NCI-H82 treated with DMSO at 0.1 percent for 48 hours (cell line): Measurements from ENCODE around the gene PCSK4.
"Not testable (repeated sequence)": the region's sequence is repeated elsewhere in the genome, so short reads cannot be mapped to it uniquely, and the experiment has no call there.

ENCODE experiments used
- DNase-seq: peaks from one replicate; lab custom pipeline; 2025; ENCODE audit not compliant: unreplicated experiment; lab: John Stamatoyannopoulos, UW

The PCSK4 gene

GRCh38 chr19:1505991-1506881, 16.1 kb upstream of the PCSK4 start:
- DNase-seq: no peak

GRCh38 chr19:1505012-1505411, 14.9 kb upstream of the PCSK4 start:
- no peak for DNase-seq

GRCh38 chr19:1503925-1504773, 14.0 kb upstream of the PCSK4 start:
- no peak for DNase-seq

DNA sequence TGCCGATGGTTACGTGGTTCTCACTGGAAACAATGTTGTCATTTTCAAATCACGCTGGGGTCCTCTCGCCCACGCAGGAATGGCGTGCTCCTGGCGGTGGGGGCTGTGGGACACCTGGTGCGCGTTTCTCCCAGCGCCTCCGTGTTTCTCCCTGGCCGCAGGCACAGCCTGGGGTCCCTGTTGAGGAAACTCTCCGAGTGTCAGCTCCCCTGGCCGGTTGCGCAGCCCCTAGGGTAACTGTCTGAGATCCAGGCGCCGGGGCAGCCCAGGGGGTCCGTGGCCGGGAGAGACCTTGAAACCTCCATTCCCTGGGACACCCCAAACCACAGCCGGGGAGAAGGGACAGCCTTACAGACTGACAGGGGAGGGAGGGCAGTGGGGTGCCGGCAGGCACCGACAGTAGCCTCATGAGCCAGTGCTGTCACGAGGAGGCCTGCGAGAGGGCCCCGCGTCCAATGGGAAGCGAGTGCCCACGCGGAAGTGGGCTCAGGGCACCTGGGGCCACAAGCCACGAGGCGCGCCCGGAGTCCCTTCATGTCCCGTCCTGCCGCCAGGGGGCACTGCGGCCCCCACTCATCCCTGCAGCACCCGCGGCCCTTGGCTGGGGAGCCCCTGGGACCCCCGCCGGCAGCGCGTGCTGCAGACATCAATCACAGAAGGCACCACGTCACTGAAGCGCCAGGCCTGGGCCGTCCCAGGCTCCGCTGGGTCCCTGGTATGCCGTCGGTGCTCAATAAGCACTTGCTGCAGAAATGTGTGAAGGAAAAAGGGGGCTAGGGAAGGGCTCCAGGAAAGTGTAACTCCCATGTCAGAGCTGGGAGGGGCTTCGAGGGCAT, 13.2 kb upstream of the PCSK4 start:
- DNase-seq: no peak

- no peak for DNase-seq
Observed at GRCh38 chr19:1502433-1503088, 12.4 kb upstream of the PCSK4 start.

GRCh38 chr19:1501200-1501595, 11.0 kb upstream of the PCSK4 start:
- no peak for DNase-seq

DNA sequence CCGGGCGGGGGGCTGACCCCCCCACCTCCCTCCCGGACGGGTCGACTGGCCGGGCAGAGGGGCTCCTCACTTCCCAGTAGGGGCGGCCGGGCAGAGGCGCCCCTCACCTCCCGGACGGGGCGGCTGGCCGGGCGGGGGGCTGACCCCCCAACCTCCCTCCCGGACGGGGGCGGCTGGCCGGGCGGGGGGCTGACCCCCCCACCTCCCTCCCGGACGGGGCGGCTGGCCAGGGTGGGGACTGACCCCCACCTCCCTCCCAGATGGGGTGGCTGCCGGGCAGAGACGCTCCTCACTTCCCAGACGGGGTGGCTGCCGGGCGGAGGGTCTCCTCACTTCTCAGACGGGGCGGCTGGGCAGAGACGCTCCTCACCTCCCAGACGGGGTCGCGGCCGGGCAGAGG, 9.1 kb upstream of the PCSK4 start:
- DNase-seq: not testable (repeated sequence)

GRCh38 chr19:1497578-1498235, 7.6 kb upstream of the PCSK4 start:
- DNase-seq: no peak

DNA sequence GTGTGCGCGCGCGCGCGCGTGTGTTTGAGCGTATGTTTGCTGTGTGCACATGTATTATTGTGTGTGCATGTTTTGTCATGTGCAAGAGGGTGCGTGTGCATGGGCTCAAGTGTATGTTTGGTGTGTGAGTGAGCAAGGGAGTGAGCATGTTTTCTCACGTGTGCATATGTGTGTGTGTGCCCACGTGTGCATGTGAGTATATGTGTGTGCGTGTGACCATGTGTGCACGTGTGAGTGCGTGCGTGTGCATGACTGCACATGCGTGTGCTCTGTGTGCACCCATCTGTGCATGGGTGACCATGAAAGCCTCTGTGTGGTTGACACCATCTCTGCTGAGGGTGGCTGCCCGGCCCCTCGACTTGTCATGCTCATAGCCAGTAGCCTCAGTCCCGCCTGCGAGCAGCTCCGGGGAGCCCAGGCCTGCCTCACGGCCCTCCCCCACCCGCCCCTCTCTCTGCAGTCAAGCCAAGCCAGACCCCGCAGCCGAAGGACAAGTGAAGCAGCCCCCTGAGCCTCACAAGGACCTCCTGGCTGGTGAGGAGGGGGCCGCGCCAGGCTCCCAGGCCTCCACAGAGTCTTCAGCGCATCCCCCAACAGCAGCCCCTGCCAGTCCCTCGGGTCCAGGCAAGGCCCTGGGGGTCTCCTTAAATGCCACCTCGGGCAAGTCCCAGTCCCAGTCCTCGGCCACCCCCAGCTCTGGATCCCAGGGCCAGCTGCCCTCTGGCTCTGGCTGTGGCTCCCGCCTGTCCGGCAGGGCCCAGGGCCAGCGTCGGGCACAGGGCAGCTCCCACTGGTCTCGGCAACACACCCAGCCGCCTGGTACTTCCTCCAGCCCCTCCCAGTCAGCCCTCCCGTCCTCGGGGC, 6.8 kb upstream of the PCSK4 start:
- no peak for DNase-seq

GRCh38 chr19:1495799-1496713, 5.9 kb upstream of the PCSK4 start:
- no peak for DNase-seq

DNA sequence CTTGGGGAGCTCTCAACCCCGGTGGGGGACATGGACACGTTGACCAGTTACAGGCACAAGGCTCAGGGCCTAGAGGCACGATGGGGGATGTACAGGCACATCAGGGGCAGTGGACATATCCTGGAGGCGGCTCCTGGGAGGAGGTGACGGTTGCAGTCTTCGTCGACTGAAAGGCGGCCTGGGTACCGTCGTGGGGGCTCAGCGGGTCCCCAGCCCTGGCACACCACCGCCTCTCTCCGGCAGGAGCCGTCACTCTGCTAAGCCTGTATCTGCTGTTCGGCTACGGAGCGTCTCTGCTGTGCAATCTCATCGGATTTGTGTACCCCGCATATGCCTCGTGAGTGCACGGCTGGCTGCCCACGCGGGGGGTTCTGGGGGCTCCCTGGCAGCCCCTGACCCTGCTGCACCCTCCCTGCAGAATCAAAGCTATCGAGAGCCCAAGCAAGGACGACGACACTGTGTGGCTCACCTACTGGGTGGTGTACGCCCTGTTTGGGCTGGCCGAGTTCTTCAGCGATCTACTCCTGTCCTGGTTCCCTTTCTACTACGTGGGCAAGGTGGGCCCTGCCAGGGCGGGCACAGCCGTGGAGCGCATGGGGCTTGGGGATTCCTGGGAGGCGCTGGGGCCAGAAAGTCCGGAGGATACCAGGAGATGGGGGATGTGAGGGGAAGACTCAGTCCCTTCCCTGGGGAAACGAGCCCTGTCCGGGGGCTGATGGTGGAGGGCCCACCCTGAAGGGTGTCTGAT, 5.1 kb upstream of the PCSK4 start:
- no peak for DNase-seq

- no peak for DNase-seq
Observed at GRCh38 chr19:1494115-1494815, 4.1 kb upstream of the PCSK4 start.

GRCh38 chr19:1492474-1493006, 2.4 kb upstream of the PCSK4 start:
- DNase-seq: no peak

DNA sequence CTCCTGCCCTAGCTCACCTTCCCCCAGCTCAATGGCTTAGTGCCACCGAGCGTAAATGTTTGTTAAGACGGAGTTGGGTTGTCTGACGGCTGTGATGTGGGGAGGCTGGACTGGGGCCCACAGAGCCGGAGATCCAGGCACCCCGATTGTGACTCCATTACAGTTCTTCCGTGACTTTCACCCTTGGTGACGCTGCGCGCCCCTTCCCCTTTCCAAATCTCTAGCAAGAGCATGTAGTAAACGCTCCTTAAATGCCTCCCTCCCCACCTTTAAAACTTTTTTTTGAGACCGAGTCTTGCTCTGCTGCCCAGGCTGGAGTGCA, 1.7 kb upstream of the PCSK4 start:
- DNase-seq: no peak

DNA sequence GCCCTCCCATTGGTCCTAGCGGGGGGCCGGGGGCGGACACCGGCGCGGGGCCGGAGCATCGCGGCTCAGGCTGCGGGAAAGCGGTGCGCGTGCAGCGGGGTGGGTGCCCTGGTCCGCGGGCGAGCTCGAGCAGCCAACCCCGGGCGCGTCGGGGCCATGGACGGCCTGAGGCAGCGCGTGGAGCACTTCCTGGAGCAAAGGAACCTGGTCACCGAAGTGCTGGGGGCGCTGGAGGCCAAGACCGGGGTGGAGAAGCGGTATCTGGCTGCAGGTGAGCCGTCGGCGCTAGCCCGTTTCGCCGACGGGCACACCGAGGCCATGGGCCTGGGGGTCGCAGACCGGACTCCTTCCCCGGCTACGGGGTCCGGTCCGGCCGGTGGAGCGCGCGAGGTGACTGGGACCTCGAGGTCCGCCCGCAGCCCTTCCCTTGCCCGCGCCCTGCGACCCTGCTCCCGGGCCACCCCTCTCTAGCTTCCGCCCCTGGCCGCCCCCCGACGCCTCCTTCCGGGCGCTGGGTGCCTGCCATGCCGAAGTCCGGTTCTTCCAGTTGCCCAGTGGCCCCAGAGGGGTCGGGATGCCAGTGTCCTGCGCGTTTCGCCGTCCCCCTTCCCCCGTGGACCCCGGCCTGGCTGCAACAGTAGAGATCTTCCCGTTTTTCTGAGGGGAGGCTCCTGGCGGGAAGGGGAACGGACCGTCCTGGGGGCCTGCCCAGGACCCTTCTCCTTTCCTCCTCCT, 1.1 kb upstream of the PCSK4 start, which contains the start of gene REEP6:
Gene REEP6, plus strand, starts transcription at position 68 of the 735 bp plus-strand sequence. Its CDS starts 89 bp downstream, at position 157.
- DNase-seq: no peak
